K562 (cell line): ENCODE results near the gene OR5H15. TPM values are rescaled to one million over a fixed set of nuclear protein-coding genes. Genes with fewer than 3 reads are reported as not detected.
"Not testable (repeated sequence)": the region's sequence is repeated elsewhere in the genome, so short reads cannot be mapped to it uniquely, and the experiment has no call there.

Source experiments
- ATAC-seq: fragments of 200-7000 bp; cut with Tn5 transposase; 3 replicates; pipeline ENCODE4 v1.9.1; 2020; ENCODE audit warnings: moderate library complexity
- BruUV-seq: library from RNA; stranded (reverse); fragments of 400-500 nt; replicated peaks from 2 replicates; lab custom pipeline; 2021; lab: Mats Ljungman, UMichigan
- CTCF ChIA-PET: fragments of 300-600 bp; formaldehyde crosslinking; extraction: SDS; loops from one replicate; lab custom pipeline; 2021; ENCODE audit warnings: low intra/inter-chr PET ratio; lab: Yijun Ruan, JAX
- POLR2A ChIA-PET: fragments of 300-600, 350-650 bp; sonication (Branson Sonifier 250); formaldehyde crosslinking; extraction: SDS; loops from one replicate; lab custom pipeline; 2021; ENCODE audit warnings: antibody characterized with exemption, inconsistent platforms; lab: Yijun Ruan, JAX
- DNase-seq, 4 experiments: peaks; one replicate each; pipeline versions ENCODE4 v3.0.0 to v3.0.0-alpha.2; 2011 to 2018; ENCODE audit warnings: low spot score in 3 of 4, mixed read lengths in 3 of 4; ENCODE audit errors: extremely low read depth in 1 of 4
- FAIRE-seq: peaks from 2 replicates; lab custom pipeline; 2011; peaks lifted over from hg19 to GRCh38; lab: Jason Lieb, UNC
- H2AFZ ChIP-seq: 2 replicates; pipeline ENCODE4 v1.6.0; 2011; ENCODE audit warnings: low read depth, low read length, control low read depth, inconsistent platforms
- H3K27ac ChIP-seq: fragments of 200-600 bp; 3 replicates; pipeline ENCODE4 v1.8.0; 2011; ENCODE audit warnings: low read depth, mild to moderate bottlenecking, control low read depth, inconsistent platforms, low read length, moderate library complexity, mixed read lengths; ENCODE audit errors: extremely low read depth
- H3K27me3 ChIP-seq, 2 experiments: fragments of 300-600 bp in 1 of 2; 2 replicates in 1 of 2; 3 replicates in 1 of 2; pipeline versions ENCODE4 v1.6.0 to v1.8.0; 2011; ENCODE audit warnings: inconsistent platforms in 2 of 2, low read length in 2 of 2, mild to moderate bottlenecking in 1 of 2, mixed read lengths in 1 of 2, moderate library complexity in 1 of 2; ENCODE audit not compliant: control insufficient read depth in 2 of 2, insufficient read depth in 2 of 2
- H3K36me3 ChIP-seq: fragments of 300-600 bp; 3 replicates; pipeline ENCODE4 v1.8.0; 2011; ENCODE audit warnings: mild to moderate bottlenecking, low read length, inconsistent platforms; ENCODE audit not compliant: control insufficient read depth, insufficient read depth
- H3K4me1 ChIP-seq, 2 experiments: fragments of 200-600 bp in 1 of 2; replicated peaks in 1 of 2; 2 replicates in 1 of 2; 3 replicates in 1 of 2; pipeline versions ENCODE4 v1.5.1 to v1.8.0; 2011; ENCODE audit warnings: inconsistent platforms in 2 of 2, low read length in 2 of 2, mild to moderate bottlenecking in 1 of 2, mixed read lengths in 1 of 2, moderate library complexity in 1 of 2; ENCODE audit not compliant: control insufficient read depth in 2 of 2, insufficient read depth in 2 of 2
- H3K4me2 ChIP-seq: 2 replicates; pipeline ENCODE4 v1.6.1; 2011; ENCODE audit warnings: low read length, control low read depth, inconsistent platforms, mixed read lengths; ENCODE audit not compliant: insufficient read depth
- H3K4me3 ChIP-seq: fragments of 200-600 bp; sonication (generic), shearing (Covaris generic); 2 replicates; pipeline ENCODE4 v1.5.1; 2016; ENCODE audit warnings: control low read depth, inconsistent platforms
- H3K79me2 ChIP-seq: fragments of 200-600 bp; 3 replicates; pipeline ENCODE4 v1.8.0; 2011; ENCODE audit warnings: low read length, inconsistent platforms; ENCODE audit not compliant: control insufficient read depth, insufficient read depth
- H3K9ac ChIP-seq, 2 experiments: 2 replicates each; pipeline versions ENCODE4 v1.6.0 to v1.6.1; 2011; ENCODE audit warnings: low read depth in 2 of 2, low read length in 2 of 2, control low read depth in 1 of 2, inconsistent platforms in 1 of 2, mild to moderate bottlenecking in 1 of 2, mixed read lengths in 1 of 2; ENCODE audit not compliant: insufficient read depth in 1 of 2
- H3K9me1 ChIP-seq: one replicate; pipeline ENCODE4 v1.6.0; 2011; ENCODE audit warnings: inconsistent platforms, mild to moderate bottlenecking, low read length, moderate library complexity; ENCODE audit not compliant: control insufficient read depth, insufficient read depth
- H3K9me3 ChIP-seq: replicated peaks from 2 replicates; pipeline ENCODE4 v1.5.1; 2011; ENCODE audit warnings: low read depth, low read length, inconsistent platforms; ENCODE audit not compliant: control insufficient read depth, insufficient read depth
- H4K20me1 ChIP-seq: replicated peaks from 2 replicates; pipeline ENCODE4 v1.6.1; 2011; ENCODE audit warnings: low read length, inconsistent platforms, mixed read lengths; ENCODE audit not compliant: control insufficient read depth, insufficient read depth
- MTA3 ChIP-seq: fragments of 450-650 bp; formaldehyde crosslinking; IDR thresholded peaks from 2 replicates; pipeline ENCODE4 v1.6.1; 2017; ENCODE audit warnings: mild to moderate bottlenecking, borderline replicate concordance
- MTF1 ChIP-seq: fragments of 250-450 bp; sonication (Bioruptor Pico); IDR thresholded peaks from 2 replicates; pipeline ENCODE4 v1.9.0; 2021; ENCODE audit warnings: moderate library complexity, mild to moderate bottlenecking, inconsistent platforms, borderline replicate concordance
- NEUROD1 ChIP-seq: fragments of 150-350 bp; IDR thresholded peaks from 2 replicates; pipeline ENCODE4 v1.6.1; 2014; ENCODE audit warnings: borderline replicate concordance, low read length, low read depth; ENCODE audit not compliant: partially characterized antibody
- RBM22 ChIP-seq: fragments of 200-400 bp; formaldehyde crosslinking; IDR thresholded peaks from 2 replicates; pipeline ENCODE4 v1.6.1; 2018; ENCODE audit warnings: low read length, low read depth; ENCODE audit not compliant: poor library complexity, severe bottlenecking
- SRSF3 ChIP-seq: fragments of 200-400 bp; formaldehyde crosslinking; IDR thresholded peaks from 2 replicates; pipeline ENCODE4 v1.6.1; 2016; ENCODE audit warnings: mild to moderate bottlenecking, low read length, moderate library complexity; ENCODE audit not compliant: insufficient read depth
- YBX1 ChIP-seq: fragments of 450-650 bp; IDR thresholded peaks from 2 replicates; pipeline ENCODE4 v1.7.1; 2016; ENCODE audit warnings: mild to moderate bottlenecking
- YY1 ChIP-seq, 3 experiments: IDR thresholded peaks; 2 replicates each; pipeline ENCODE4 v1.6.1; 2011; ENCODE audit warnings: low read length in 2 of 3, mild to moderate bottlenecking in 2 of 3, moderate library complexity in 2 of 3, borderline replicate concordance in 1 of 3, control low read depth in 1 of 3, low read depth in 1 of 3; ENCODE audit not compliant: insufficient read depth in 3 of 3, insufficient replicate concordance in 2 of 3, control insufficient read depth in 1 of 3, insufficient read length in 1 of 3; ENCODE audit errors: extremely low read depth in 1 of 3
- WGBS: fragments of 100-300 bp; shearing (Covaris generic); methylation state at CpG from one replicate; pipeline ENCODE4 v1.1.6; 2016; ENCODE audit warnings: low coverage, mixed read lengths; ENCODE audit not compliant: insufficient coverage; ENCODE audit errors: missing lambda C conversion rate; 5-methylcytosine and 5-hydroxymethylcytosine counted together
- in situ Hi-C: fragments of 300-500 bp; cut with MboI; formaldehyde crosslinking; loops from 4 replicates; pipeline ENCODE4 v1.15.0; 2018; ENCODE audit warnings: inconsistent platforms, mixed read lengths
- intact Hi-C: fragments of 100-400 bp; cut with micrococcal nuclease; formaldehyde crosslinking; loops from 2 replicates; pipeline ENCODE4 v1.14.2; 2022
- polyA plus RNA-seq, 8 experiments: library from polyadenylated mRNA; depleted of rRNA in 4 of 8; stranded (reverse) in 5 of 8; unstranded in 3 of 8; fragments of >200 nt; fragmentation: Nextera tagmentation in 2 of 8; fragmentation: Illumina TruSeq in 1 of 8; extraction: Ambion mirVana in 2 of 8; extraction: Trizol in 1 of 8; gene quantifications; 2 replicates each; pipeline versions ENCODE4 v1.2.1 to v1.2.3, GENCODE V29; 2011 to 2014; ENCODE audit warnings: inconsistent platforms in 1 of 8, missing spikeins in 1 of 8
- total RNA-seq, 7 experiments: library from RNA; depleted of rRNA in 6 of 7; stranded (reverse); fragments of >200 nt in 6 of 7; fragmentation: Illumina TruSeq in 2 of 7; extraction: Trizol in 2 of 7; gene quantifications; 2 replicates each; pipeline versions ENCODE4 v1.2.1 to v1.2.3, GENCODE V29; 2011 to 2021; ENCODE audit warnings: low replicate concordance in 1 of 7

Gene OR5H15
- total and polyA plus RNA-seq, 9 of the 15 experiments (the other 6 are each of a cell fraction or from before 2014, with no cell fraction given) = not detected

- TF ChIP-seq YY1 (IDR thresholded peaks at IDR 0.05; ENCODE audit: borderline replicate concordance in 1 of 3, control insufficient read depth in 1 of 3, extremely low read depth in 1 of 3, insufficient read depth in 3 of 3, insufficient read length in 1 of 3, insufficient replicate concordance in 2 of 3, low read depth in 1 of 3, low read length in 2 of 3) = no peak
- no peak for TF ChIP-seq YBX1
- no peak for TF ChIP-seq SRSF3
- no peak for TF ChIP-seq NEUROD1
- no peak for TF ChIP-seq MTA3
- TF ChIP-seq MTF1 (CRISPR knock-in tag) = no peak
- TF ChIP-seq RBM22 = no peak
Measured at GRCh38 chr3:98148751-98149150, 17.7 kb upstream of the OR5H15 start (continued).

DNA sequence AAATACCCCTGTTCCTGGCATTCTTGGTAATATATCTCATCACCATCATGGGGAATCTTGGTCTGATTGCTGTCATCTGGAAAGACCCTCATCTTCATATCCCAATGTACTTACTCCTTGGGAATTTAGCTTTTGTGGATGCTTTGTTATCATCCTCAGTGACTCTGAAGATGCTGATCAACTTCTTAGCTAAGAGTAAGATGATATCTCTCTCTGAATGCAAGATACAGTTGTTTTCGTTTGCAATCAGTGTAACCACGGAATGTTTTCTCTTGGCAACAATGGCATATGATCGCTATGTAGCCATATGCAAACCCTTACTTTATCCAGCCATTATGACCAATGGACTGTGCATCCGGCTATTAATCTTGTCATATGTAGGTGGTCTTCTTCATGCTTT, 17.0 kb upstream of the OR5H15 start:
- ATAC-seq, H3K27ac ChIP-seq, H3K79me2 ChIP-seq, H3K36me3 ChIP-seq, H4K20me1 ChIP-seq, FAIRE-seq, POLR2A ChIA-PET, H3K9me1 ChIP-seq, H3K4me2 ChIP-seq, CTCF ChIA-PET, H3K4me3 ChIP-seq, BruUV-seq, H3K4me1 ChIP-seq, intact Hi-C loops, DNase-seq, H3K9ac ChIP-seq, H3K27me3 ChIP-seq, H2AFZ ChIP-seq, H3K9me3 ChIP-seq, in situ Hi-C loops: not testable (repeated sequence)
- WGBS = 0% methylated on average over 4 of the region's 4 CpGs
